ENCODE measurements around the gene PAQR8. TPM values are rescaled to one million over a fixed set of nuclear protein-coding genes. Genes with fewer than 3 reads are reported as not detected.

PAQR8 gene
- total RNA-seq, 1 experiment from 2014 or later = 3.7 TPM

GRCh38 chr6:52364480-52365166 lies 2.7 kb downstream of the PAQR8 start:
- H3K4me2 ChIP-seq = no peak overlapping the region
- H3K4me3 ChIP-seq = no peak overlapping the region
- ChIA-PET CTCF (no interaction called here), POLR2A (ENCODE audit: unreplicated experiment) (interaction anchor here (0.7 kb wide), 1 partner anchor 42 kb away, joined by 3 read pairs; no protein-coding TSS in a partner anchor)
- no peaks in the 10 kb centered on the region for H3K27me3 ChIP-seq (ENCODE audit: insufficient read depth, low read depth)
- no peaks in the 10 kb centered on the region for H3K9me3 ChIP-seq (ENCODE audit: insufficient read depth, low read depth)
- H3K4me1 ChIP-seq (replicated peaks; ENCODE audit: insufficient read depth) = peaks cover 9% of the 10 kb centered on the region; the same call in 1 of the 2 replicates
- no peaks in the 10 kb centered on the region for H4K20me1 ChIP-seq (ENCODE audit: insufficient read depth)
- TF ChIP-seq, protein P1, sequence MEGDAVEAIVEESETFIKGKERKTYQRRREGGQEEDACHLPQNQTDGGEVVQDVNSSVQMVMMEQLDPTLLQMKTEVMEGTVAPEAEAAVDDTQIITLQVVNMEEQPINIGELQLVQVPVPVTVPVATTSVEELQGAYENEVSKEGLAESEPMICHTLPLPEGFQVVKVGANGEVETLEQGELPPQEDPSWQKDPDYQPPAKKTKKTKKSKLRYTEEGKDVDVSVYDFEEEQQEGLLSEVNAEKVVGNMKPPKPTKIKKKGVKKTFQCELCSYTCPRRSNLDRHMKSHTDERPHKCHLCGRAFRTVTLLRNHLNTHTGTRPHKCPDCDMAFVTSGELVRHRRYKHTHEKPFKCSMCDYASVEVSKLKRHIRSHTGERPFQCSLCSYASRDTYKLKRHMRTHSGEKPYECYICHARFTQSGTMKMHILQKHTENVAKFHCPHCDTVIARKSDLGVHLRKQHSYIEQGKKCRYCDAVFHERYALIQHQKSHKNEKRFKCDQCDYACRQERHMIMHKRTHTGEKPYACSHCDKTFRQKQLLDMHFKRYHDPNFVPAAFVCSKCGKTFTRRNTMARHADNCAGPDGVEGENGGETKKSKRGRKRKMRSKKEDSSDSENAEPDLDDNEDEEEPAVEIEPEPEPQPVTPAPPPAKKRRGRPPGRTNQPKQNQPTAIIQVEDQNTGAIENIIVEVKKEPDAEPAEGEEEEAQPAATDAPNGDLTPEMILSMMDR (conservative IDR thresholded peaks at IDR 0.05) = no peak
- TF ChIP-seq EZH2 (IDR thresholded peaks at IDR 0.05; ENCODE audit: low read depth) = no peak
- H3K79me2 ChIP-seq (ENCODE audit: low read depth) = no peaks in the 10 kb centered on the region
- no peaks in the 10 kb centered on the region for H3K9me2 ChIP-seq (ENCODE audit: insufficient read depth)
- H3F3A ChIP-seq (ENCODE audit: insufficient read depth, low read depth) = 0 out of 2 replicates have a peak, but pooled peaks cover 10% of the 10 kb centered on the region
- no peak overlapping the region for H2AFZ ChIP-seq
- no TSS peak for BruUV-seq (replicated peaks)
- intact Hi-C loops (cut with micrococcal nuclease; ENCODE audit: unreplicated experiment) = no loop called here
- no peak for DNase-seq
- no peaks in the 10 kb centered on the region for H3K36me3 ChIP-seq (ENCODE audit: low read depth)
- H3K27ac ChIP-seq = no peak overlapping the region

GRCh38 chr6:52365317-52365716 lies 3.4 kb downstream of the PAQR8 start:
- Histone ChIP-seq H3K36me3 (ENCODE audit: low read depth) (no peaks in the 10 kb centered on the region), H4K20me1 (ENCODE audit: insufficient read depth) (no peaks in the 10 kb centered on the region), H3K27me3 (ENCODE audit: insufficient read depth, low read depth) (no peaks in the 10 kb centered on the region), H3K4me3 (no peak overlapping the region), H3K4me2 (no peak overlapping the region), H3K9me3 (ENCODE audit: insufficient read depth, low read depth) (no peaks in the 10 kb centered on the region), H3K4me1 (replicated peaks; ENCODE audit: insufficient read depth) (peaks cover 9% of the 10 kb centered on the region; the same call in 1 of the 2 replicates), H3F3A (ENCODE audit: insufficient read depth, low read depth) (0 out of 2 replicates have a peak, but pooled peaks cover 10% of the 10 kb centered on the region), H3K9me2 (ENCODE audit: insufficient read depth) (no peaks in the 10 kb centered on the region), H3K27ac (no peak overlapping the region), H3K79me2 (ENCODE audit: low read depth) (no peaks in the 10 kb centered on the region), H2AFZ (no peak overlapping the region)
- no TSS peak for BruUV-seq (replicated peaks)
- CTCF ChIA-PET = interaction anchor here (0.6 kb wide), 1 partner anchor 76 kb away, joined by 3 read pairs; no protein-coding TSS in a partner anchor
- DNase-seq = no peak
- no peak for TF ChIP-seq EZH2 (IDR thresholded peaks at IDR 0.05; ENCODE audit: low read depth)
- TF ChIP-seq, protein P1 (conservative IDR thresholded peaks at IDR 0.05) = no peak
- intact Hi-C loops (cut with micrococcal nuclease; ENCODE audit: unreplicated experiment) = no loop called here
- POLR2A ChIA-PET (ENCODE audit: unreplicated experiment) = no interaction called here

GRCh38 chr6:52365866-52366540 lies 4.1 kb downstream of the PAQR8 start:
- intact Hi-C loops (cut with micrococcal nuclease; ENCODE audit: unreplicated experiment) = no loop called here
- Histone ChIP-seq H3K9me2 (ENCODE audit: insufficient read depth) (no peaks in the 10 kb centered on the region), H2AFZ (no peak overlapping the region), H3F3A (ENCODE audit: insufficient read depth, low read depth) (0 out of 2 replicates have a peak, but pooled peaks cover 5% of the 10 kb centered on the region), H3K27ac (no peak overlapping the region), H3K27me3 (ENCODE audit: insufficient read depth, low read depth) (no peaks in the 10 kb centered on the region), H4K20me1 (ENCODE audit: insufficient read depth) (no peaks in the 10 kb centered on the region), H3K9me3 (ENCODE audit: insufficient read depth, low read depth) (no peaks in the 10 kb centered on the region), H3K4me1 (replicated peaks; ENCODE audit: insufficient read depth) (peaks cover 9% of the 10 kb centered on the region; the same call in 1 of the 2 replicates), H3K4me3 (no peak overlapping the region), H3K4me2 (no peak overlapping the region), H3K36me3 (ENCODE audit: low read depth) (no peaks in the 10 kb centered on the region), H3K79me2 (ENCODE audit: low read depth) (no peaks in the 10 kb centered on the region)
- ChIA-PET CTCF (interaction anchor here (0.6 kb wide), 2 partner anchors 77 to 284 kb away, joined by 3 read pairs; no protein-coding TSS in a partner anchor), POLR2A (ENCODE audit: unreplicated experiment) (no interaction called here)
- BruUV-seq (replicated peaks) = no TSS peak
- TF ChIP-seq EZH2 (IDR thresholded peaks at IDR 0.05; ENCODE audit: low read depth) = no peak
- DNase-seq = no peak

Data from PC-9 (cell line).